SK-N-SH (cell line): ENCODE measurements around the gene PYCR2. TPM values are rescaled to one million over a fixed set of nuclear protein-coding genes. Genes with fewer than 3 reads are reported as not detected.
A peak's percentile ranks its signal among the peaks of the same experiment; 100 is the strongest.

Source experiments
- CTCF ChIA-PET: fragments of 300-600, 350-600 bp; formaldehyde crosslinking; extraction: SDS; loops from one replicate; lab custom pipeline; 2021; lab: Yijun Ruan, JAX
- POLR2A ChIA-PET: fragments of 350-600 bp; sonication (Branson Sonifier 250); formaldehyde crosslinking; extraction: SDS; loops from one replicate; lab custom pipeline; 2020; ENCODE audit warnings: antibody characterized with exemption, inconsistent platforms; lab: Yijun Ruan, JAX
- DNase-seq: peaks from one replicate; pipeline ENCODE4 v3.0.0; 2012
- H2AFZ ChIP-seq: fragments of 200-600 bp; sonication (generic); 2 replicates; pipeline ENCODE4 v1.8.1; 2016; ENCODE audit warnings: antibody characterized with exemption, mild to moderate bottlenecking, low read depth
- H3F3A ChIP-seq: fragments of 200-600 bp; sonication (generic); replicated peaks from 2 replicates; pipeline ENCODE3; 2016; ENCODE audit warnings: antibody characterized with exemption, mild to moderate bottlenecking; ENCODE audit not compliant: insufficient read depth
- H3K27ac ChIP-seq, 2 experiments: fragments of 200-500 bp in 1 of 2; fragments of 200-600 bp in 1 of 2; sonication (Bioruptor generic) in 1 of 2; sonication (generic), shearing (Covaris generic) in 1 of 2; 2 replicates each; pipeline versions ENCODE4 v1.5.1 to v1.6.1; 2014 to 2016; ENCODE audit warnings: low read depth in 2 of 2, inconsistent platforms in 1 of 2, low read length in 1 of 2, mild to moderate bottlenecking in 1 of 2, mixed read lengths in 1 of 2
- H3K27me3 ChIP-seq: fragments of 200-600 bp; sonication (generic), shearing (Covaris generic); 2 replicates; pipeline ENCODE4 v1.6.1; 2016; ENCODE audit warnings: mixed run types; ENCODE audit not compliant: insufficient read depth
- H3K36me3 ChIP-seq, 2 experiments: fragments of 200-500 bp in 1 of 2; fragments of 200-600 bp in 1 of 2; sonication (Bioruptor generic) in 1 of 2; sonication (generic) in 1 of 2; replicated peaks in 1 of 2; 2 replicates each; pipeline versions ENCODE3 to v1.5.1; 2014 to 2016; ENCODE audit warnings: low read length in 1 of 2, mild to moderate bottlenecking in 1 of 2; ENCODE audit not compliant: insufficient read depth in 2 of 2, control insufficient read depth in 1 of 2
- H3K4me1 ChIP-seq, 2 experiments: fragments of 200-500 bp in 1 of 2; fragments of 200-600 bp in 1 of 2; sonication (Bioruptor generic) in 1 of 2; sonication (generic), shearing (Covaris generic) in 1 of 2; 2 replicates each; pipeline versions ENCODE4 v1.5.1 to v1.6.1; 2014 to 2016; ENCODE audit warnings: low read depth in 1 of 2, low read length in 1 of 2, mixed run types in 1 of 2; ENCODE audit not compliant: insufficient read depth in 2 of 2, control insufficient read depth in 1 of 2
- H3K4me2 ChIP-seq: fragments of 200-600 bp; sonication (generic), shearing (Covaris generic); 2 replicates; pipeline ENCODE4 v1.6.1; 2017; ENCODE audit warnings: mixed run types
- H3K4me3 ChIP-seq, 2 experiments: fragments of 200-500 bp in 1 of 2; fragments of 200-600 bp in 1 of 2; sonication (Bioruptor generic) in 1 of 2; sonication (generic), shearing (Covaris generic) in 1 of 2; 2 replicates each; pipeline versions ENCODE4 v1.5.1 to v1.8.1; 2014 to 2016; ENCODE audit warnings: low read depth in 2 of 2, inconsistent platforms in 1 of 2, low read length in 1 of 2, mild to moderate bottlenecking in 1 of 2, mixed read lengths in 1 of 2, moderate library complexity in 1 of 2
- H3K79me2 ChIP-seq: fragments of 200-600 bp; sonication (generic); 2 replicates; pipeline ENCODE4 v1.8.1; 2017; ENCODE audit warnings: mild to moderate bottlenecking; ENCODE audit not compliant: insufficient read depth
- H3K9ac ChIP-seq: fragments of 200-600 bp; sonication (generic); 2 replicates; pipeline ENCODE4 v1.6.1; 2017; ENCODE audit warnings: mixed run types
- H3K9me2 ChIP-seq: fragments of 200-600 bp; sonication (generic); 2 replicates; pipeline ENCODE4 v1.6.1; 2017; ENCODE audit warnings: mixed run types
- H3K9me3 ChIP-seq: fragments of 200-600 bp; sonication (generic); 2 replicates; pipeline ENCODE4 v1.6.1; 2017; ENCODE audit warnings: mixed run types, mild to moderate bottlenecking, moderate library complexity
- H4K20me1 ChIP-seq: fragments of 200-600 bp; sonication (generic); 2 replicates; pipeline ENCODE4 v1.6.1; 2017; ENCODE audit warnings: mild to moderate bottlenecking, mixed run types; ENCODE audit not compliant: insufficient read depth
- CHD2 ChIP-seq: fragments of 150-350 bp; IDR thresholded peaks from 2 replicates; pipeline ENCODE4 v1.6.1; 2018; ENCODE audit warnings: low read length; ENCODE audit not compliant: partially characterized antibody
- FOSL2 ChIP-seq: IDR thresholded peaks from 2 replicates; pipeline ENCODE4 v1.4.0; 2012; ENCODE audit warnings: low read depth, mild to moderate bottlenecking, moderate library complexity, borderline replicate concordance
- GATA2 ChIP-seq: sonication (generic); formaldehyde crosslinking; IDR thresholded peaks from 2 replicates; pipeline ENCODE4 v1.5.0; 2020; ENCODE audit warnings: mild to moderate bottlenecking, missing genetic modification reagents
- JUND ChIP-seq: IDR thresholded peaks from 2 replicates; pipeline ENCODE4 v1.4.0; 2012
- MXI1 ChIP-seq: IDR thresholded peaks from 2 replicates; pipeline ENCODE4 v1.6.1; 2012; ENCODE audit warnings: mild to moderate bottlenecking, low read depth, low read length, improper control_type of control experiment
- NFIC ChIP-seq: IDR thresholded peaks from 2 replicates; pipeline ENCODE4 v1.4.0; 2012; ENCODE audit warnings: borderline replicate concordance
- POLR2AphosphoS5 ChIP-seq: IDR thresholded peaks from 2 replicates; pipeline ENCODE4 v1.6.1; 2012; ENCODE audit warnings: low read depth, low read length
- RXRA ChIP-seq: IDR thresholded peaks from 2 replicates; pipeline ENCODE4 v1.4.0; 2012; ENCODE audit warnings: low read depth, mild to moderate bottlenecking, borderline replicate concordance
- SIN3A ChIP-seq: IDR thresholded peaks from 2 replicates; pipeline ENCODE4 v1.6.1; 2012; ENCODE audit warnings: low read depth, mild to moderate bottlenecking, low read length, moderate library complexity, borderline replicate concordance
- SMC3 ChIP-seq: IDR thresholded peaks from 2 replicates; pipeline ENCODE4 v1.6.1; 2012; ENCODE audit warnings: low read depth, low read length, improper control_type of control experiment
- TCF12 ChIP-seq: IDR thresholded peaks from 2 replicates; pipeline ENCODE4 v1.4.0; 2012
- YY1 ChIP-seq: IDR thresholded peaks from 2 replicates; pipeline ENCODE4 v1.4.0; 2012; ENCODE audit warnings: low read depth, mild to moderate bottlenecking
- WGBS: methylation state at CpG from one replicate; pipeline ENCODE4 v1.1.6; 2017; ENCODE audit warnings: low lambda C conversion rate; 5-methylcytosine and 5-hydroxymethylcytosine counted together
- polyA plus RNA-seq, 3 experiments: library from polyadenylated mRNA; depleted of rRNA; stranded (reverse); fragments of >200 nt; gene quantifications; 2 replicates each; pipeline ENCODE4 v1.2.3, GENCODE V29; 2012
- TF ChIP-seq, protein P1 (sequence below): IDR thresholded peaks from 2 replicates; pipeline ENCODE4 v1.4.0; 2012; ENCODE audit warnings: low read depth, borderline replicate concordance
- TF ChIP-seq, protein P2 (sequence below): fragments of 150-350 bp; IDR thresholded peaks from 2 replicates; pipeline ENCODE4 v1.6.1; 2017; ENCODE audit warnings: antibody characterized with exemption, low read length, low read depth, borderline replicate concordance
- TF ChIP-seq, protein P3 (sequence below): fragments of 150-350 bp; IDR thresholded peaks from 2 replicates; pipeline ENCODE4 v1.6.1; 2016; ENCODE audit warnings: mild to moderate bottlenecking, low read depth, low read length
- TF ChIP-seq, protein P4 (sequence below): IDR thresholded peaks from 2 replicates; pipeline ENCODE4 v1.4.0; 2012; ENCODE audit warnings: low read depth, borderline replicate concordance

The PYCR2 gene
- polyA plus RNA-seq, 1 of the 3 experiments (the other 2 are of a cell fraction), result 95.3 TPM

DNA sequence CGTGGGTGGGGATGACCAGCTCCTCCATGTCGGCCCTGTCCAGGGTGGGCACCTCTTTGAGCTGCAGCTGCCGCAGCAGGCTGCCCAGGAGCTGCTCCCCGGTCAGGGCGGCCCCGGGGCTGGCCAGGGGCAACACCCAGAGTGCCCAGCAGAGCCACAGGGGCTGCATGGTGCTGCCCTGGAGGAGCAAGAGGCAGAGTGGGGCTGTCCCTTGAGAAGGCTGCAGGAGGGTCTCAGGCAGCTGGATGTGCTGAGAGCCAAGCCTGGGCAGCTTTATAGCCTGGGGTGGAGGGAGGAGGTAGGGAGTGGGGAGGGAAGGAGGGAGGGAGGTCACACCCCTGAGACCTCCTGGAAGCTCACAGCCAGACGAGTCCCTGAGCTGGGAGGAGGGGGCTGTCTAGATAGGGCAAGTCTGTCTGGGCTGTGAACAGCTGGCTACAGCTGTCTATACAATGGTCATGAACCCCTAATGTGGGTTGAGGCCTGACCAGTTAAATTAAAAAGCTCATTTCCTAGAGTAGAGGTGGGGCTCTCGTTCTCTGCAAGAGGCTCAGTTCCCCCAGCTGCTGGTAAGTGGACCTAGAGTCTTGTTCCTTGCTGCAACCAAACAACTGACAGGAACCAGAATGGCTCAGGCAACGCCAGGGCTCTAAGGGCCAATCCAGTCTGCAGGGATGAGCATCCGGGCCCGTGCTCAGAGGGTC, 35.0 kb downstream of the PYCR2 start, which contains the start of gene LEFTY1:
TSS of gene LEFTY1 (minus strand) at position 249 of the 704 bp plus-strand sequence. CDS start at position 169, 80 bp downstream.
- POLR2A ChIA-PET, result no interaction called here
- no peak within 1 kb of the TSS for H3K4me2 ChIP-seq

More for the DNA sequence above, 35.0 kb downstream of the PYCR2 start, which contains the start of gene LEFTY1:
- WGBS, result 89% methylated on average over 8 of the region's 11 CpGs
- Histone ChIP-seq H3K9ac (no peak within 1 kb of the TSS), H3K9me3 (no peaks in the 10 kb centered on the region), H2AFZ (no peak within 1 kb of the TSS), H3K27ac (no peak within 1 kb of the TSS), H3K79me2 (no peaks in the 10 kb centered on the region), H3K4me1 (no peaks in the 10 kb centered on the region; a peak in 1 of 4 replicates), H3F3A (no peaks in the 10 kb centered on the region), H4K20me1 (no peaks in the 10 kb centered on the region), H3K27me3 (no peaks in the 10 kb centered on the region), H3K36me3 (no peaks in the 10 kb centered on the region), H3K9me2 (no peaks in the 10 kb centered on the region), H3K4me3 (no peak within 1 kb of the TSS)
- DNase-seq, result peak; percentile 40
- TF ChIP-seq, protein P1, sequence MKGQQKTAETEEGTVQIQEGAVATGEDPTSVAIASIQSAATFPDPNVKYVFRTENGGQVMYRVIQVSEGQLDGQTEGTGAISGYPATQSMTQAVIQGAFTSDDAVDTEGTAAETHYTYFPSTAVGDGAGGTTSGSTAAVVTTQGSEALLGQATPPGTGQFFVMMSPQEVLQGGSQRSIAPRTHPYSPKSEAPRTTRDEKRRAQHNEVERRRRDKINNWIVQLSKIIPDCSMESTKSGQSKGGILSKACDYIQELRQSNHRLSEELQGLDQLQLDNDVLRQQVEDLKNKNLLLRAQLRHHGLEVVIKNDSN, result no peak
- no peak for TF ChIP-seq TCF12
- TF ChIP-seq RXRA, result no peak
- TF ChIP-seq SMC3, result no peak
- TF ChIP-seq CHD2, result no peak
- TF ChIP-seq JUND, result no peak
- TF ChIP-seq YY1, result no peak
- TF ChIP-seq, protein P2, sequence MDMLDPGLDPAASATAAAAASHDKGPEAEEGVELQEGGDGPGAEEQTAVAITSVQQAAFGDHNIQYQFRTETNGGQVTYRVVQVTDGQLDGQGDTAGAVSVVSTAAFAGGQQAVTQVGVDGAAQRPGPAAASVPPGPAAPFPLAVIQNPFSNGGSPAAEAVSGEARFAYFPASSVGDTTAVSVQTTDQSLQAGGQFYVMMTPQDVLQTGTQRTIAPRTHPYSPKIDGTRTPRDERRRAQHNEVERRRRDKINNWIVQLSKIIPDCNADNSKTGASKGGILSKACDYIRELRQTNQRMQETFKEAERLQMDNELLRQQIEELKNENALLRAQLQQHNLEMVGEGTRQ, result no peak
- no peak for TF ChIP-seq NFIC
- TF ChIP-seq SIN3A, result no peak
- TF ChIP-seq FOSL2, result no peak
- no peak for TF ChIP-seq GATA2 (CRISPR knock-in tag)
- TF ChIP-seq POLR2AphosphoS5, result no peak
- TF ChIP-seq, protein P3, sequence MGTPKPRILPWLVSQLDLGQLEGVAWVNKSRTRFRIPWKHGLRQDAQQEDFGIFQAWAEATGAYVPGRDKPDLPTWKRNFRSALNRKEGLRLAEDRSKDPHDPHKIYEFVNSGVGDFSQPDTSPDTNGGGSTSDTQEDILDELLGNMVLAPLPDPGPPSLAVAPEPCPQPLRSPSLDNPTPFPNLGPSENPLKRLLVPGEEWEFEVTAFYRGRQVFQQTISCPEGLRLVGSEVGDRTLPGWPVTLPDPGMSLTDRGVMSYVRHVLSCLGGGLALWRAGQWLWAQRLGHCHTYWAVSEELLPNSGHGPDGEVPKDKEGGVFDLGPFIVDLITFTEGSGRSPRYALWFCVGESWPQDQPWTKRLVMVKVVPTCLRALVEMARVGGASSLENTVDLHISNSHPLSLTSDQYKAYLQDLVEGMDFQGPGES, result no peak
- TF ChIP-seq, protein P4, sequence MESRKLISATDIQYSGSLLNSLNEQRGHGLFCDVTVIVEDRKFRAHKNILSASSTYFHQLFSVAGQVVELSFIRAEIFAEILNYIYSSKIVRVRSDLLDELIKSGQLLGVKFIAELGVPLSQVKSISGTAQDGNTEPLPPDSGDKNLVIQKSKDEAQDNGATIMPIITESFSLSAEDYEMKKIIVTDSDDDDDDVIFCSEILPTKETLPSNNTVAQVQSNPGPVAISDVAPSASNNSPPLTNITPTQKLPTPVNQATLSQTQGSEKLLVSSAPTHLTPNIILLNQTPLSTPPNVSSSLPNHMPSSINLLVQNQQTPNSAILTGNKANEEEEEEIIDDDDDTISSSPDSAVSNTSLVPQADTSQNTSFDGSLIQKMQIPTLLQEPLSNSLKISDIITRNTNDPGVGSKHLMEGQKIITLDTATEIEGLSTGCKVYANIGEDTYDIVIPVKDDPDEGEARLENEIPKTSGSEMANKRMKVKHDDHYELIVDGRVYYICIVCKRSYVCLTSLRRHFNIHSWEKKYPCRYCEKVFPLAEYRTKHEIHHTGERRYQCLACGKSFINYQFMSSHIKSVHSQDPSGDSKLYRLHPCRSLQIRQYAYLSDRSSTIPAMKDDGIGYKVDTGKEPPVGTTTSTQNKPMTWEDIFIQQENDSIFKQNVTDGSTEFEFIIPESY, result no peak
- no peak for TF ChIP-seq MXI1
- CTCF ChIA-PET, result interaction anchor here (2.0 to 2.1 kb wide), 2 partner anchors 11 to 414 kb away, joined by 7 read pairs; no protein-coding TSS in a partner anchor
